OCI-LY1 (cell line): ENCODE data around the gene TEX10.

ENCODE experiments used
- H2AFZ ChIP-seq: fragments of 200-600 bp; sonication (generic), shearing (Covaris generic); 2 replicates; pipeline ENCODE4 v1.6.0; 2014; ENCODE audit warnings: antibody characterized with exemption, mild to moderate bottlenecking, low read length
- H3F3A ChIP-seq: fragments of 200-600 bp; sonication (generic), shearing (Covaris generic); 2 replicates; pipeline ENCODE4 v1.6.0; 2014; ENCODE audit warnings: mild to moderate bottlenecking, antibody characterized with exemption, low read length, moderate library complexity; ENCODE audit not compliant: insufficient read depth
- H3K27ac ChIP-seq: fragments of 200-600 bp; sonication (generic); 2 replicates; pipeline ENCODE4 v1.5.1; 2014; ENCODE audit warnings: low read length, mixed run types, mild to moderate bottlenecking, low read depth; ENCODE audit not compliant: poor library complexity, severe bottlenecking
- H3K27me3 ChIP-seq: fragments of 200-600 bp; sonication (generic); 2 replicates; pipeline ENCODE4 v1.6.0; 2014; ENCODE audit warnings: antibody characterized with exemption, mild to moderate bottlenecking, low read length, moderate library complexity; ENCODE audit not compliant: insufficient read depth
- H3K36me3 ChIP-seq: fragments of 200-600 bp; sonication (generic); 2 replicates; pipeline ENCODE4 v1.6.1; 2014; ENCODE audit warnings: mild to moderate bottlenecking, antibody characterized with exemption, low read length, moderate library complexity, mixed read lengths; ENCODE audit not compliant: insufficient read depth
- H3K4me1 ChIP-seq: fragments of 200-600 bp; sonication (generic); 2 replicates; pipeline ENCODE4 v1.5.1; 2014; ENCODE audit warnings: mild to moderate bottlenecking, low read length, moderate library complexity; ENCODE audit not compliant: insufficient read depth, severe bottlenecking
- H3K4me2 ChIP-seq: fragments of 200-600 bp; sonication (generic), shearing (Covaris generic); 2 replicates; pipeline ENCODE4 v1.6.1; 2014; ENCODE audit warnings: low read length
- H3K4me3 ChIP-seq: fragments of 200-600 bp; sonication (generic); 2 replicates; pipeline ENCODE4 v1.5.1; 2014; ENCODE audit warnings: low read length, low read depth, mild to moderate bottlenecking, mixed read lengths; ENCODE audit not compliant: poor library complexity, severe bottlenecking
- H3K79me2 ChIP-seq: fragments of 200-600 bp; shearing (Covaris generic); 2 replicates; pipeline ENCODE4 v1.6.1; 2016; ENCODE audit warnings: mixed run types, low read length, mixed read lengths; ENCODE audit not compliant: insufficient read depth
- H3K9ac ChIP-seq: fragments of 200-600 bp; sonication (generic), shearing (Covaris generic); 2 replicates; pipeline ENCODE4 v1.6.1; 2014; ENCODE audit warnings: mild to moderate bottlenecking, low read length, mixed read lengths
- H3K9me2 ChIP-seq: fragments of 200-600 bp; sonication (generic), shearing (Covaris generic); 2 replicates; pipeline ENCODE4 v1.6.1; 2014; ENCODE audit warnings: low read depth, mild to moderate bottlenecking, low read length, mixed read lengths
- H3K9me3 ChIP-seq: fragments of 200-600 bp; shearing (Covaris generic); 2 replicates; pipeline ENCODE4 v1.6.1; 2014; ENCODE audit warnings: low read length, mixed read lengths
- H4K20me1 ChIP-seq: fragments of 200-600 bp; sonication (generic), shearing (Covaris generic); 2 replicates; pipeline ENCODE4 v1.6.0; 2016; ENCODE audit warnings: mild to moderate bottlenecking, low read length; ENCODE audit not compliant: insufficient read depth
- CTCF ChIP-seq: fragments of 200-600 bp; sonication (generic), shearing (Covaris generic); IDR thresholded peaks from 2 replicates; pipeline ENCODE4 v1.5.1; 2017; ENCODE audit warnings: mild to moderate bottlenecking, antibody characterized with exemption, low read length, moderate library complexity, mixed read lengths
- EZH2 ChIP-seq: fragments of 200-600 bp; sonication (generic), shearing (Covaris generic); IDR thresholded peaks from 2 replicates; pipeline ENCODE4 v1.8.0; 2017; ENCODE audit warnings: borderline replicate concordance, mixed run types, mild to moderate bottlenecking, antibody characterized with exemption, low read length, moderate library complexity, mixed read lengths

TEX10 gene

GRCh38 chr9:100354121-100354800, 1.5 kb upstream of the TEX10 start:
- H3K9ac ChIP-seq = no peak overlapping the region
- 0 out of 2 replicates have a peak overlapping the region, but pooled peaks have one; percentile 92 for H3K4me2 ChIP-seq
- no peak for TF ChIP-seq EZH2
- TF ChIP-seq CTCF = no peak
- peaks cover 2% of the 10 kb centered on the region for H3K36me3 ChIP-seq
- H2AFZ ChIP-seq = no peak overlapping the region
- H3K9me2 ChIP-seq = no peaks in the 10 kb centered on the region
- peaks cover 14% of the 10 kb centered on the region for H3K9me3 ChIP-seq
- no peaks in the 10 kb centered on the region for H3F3A ChIP-seq
- H3K79me2 ChIP-seq = peaks cover 33% of the 10 kb centered on the region
- peaks cover 39% of the 10 kb centered on the region for H3K4me1 ChIP-seq
- no peaks in the 10 kb centered on the region for H4K20me1 ChIP-seq
- H3K27ac ChIP-seq = no peak overlapping the region
- no peak overlapping the region for H3K4me3 ChIP-seq
- no peaks in the 10 kb centered on the region for H3K27me3 ChIP-seq

DNA sequence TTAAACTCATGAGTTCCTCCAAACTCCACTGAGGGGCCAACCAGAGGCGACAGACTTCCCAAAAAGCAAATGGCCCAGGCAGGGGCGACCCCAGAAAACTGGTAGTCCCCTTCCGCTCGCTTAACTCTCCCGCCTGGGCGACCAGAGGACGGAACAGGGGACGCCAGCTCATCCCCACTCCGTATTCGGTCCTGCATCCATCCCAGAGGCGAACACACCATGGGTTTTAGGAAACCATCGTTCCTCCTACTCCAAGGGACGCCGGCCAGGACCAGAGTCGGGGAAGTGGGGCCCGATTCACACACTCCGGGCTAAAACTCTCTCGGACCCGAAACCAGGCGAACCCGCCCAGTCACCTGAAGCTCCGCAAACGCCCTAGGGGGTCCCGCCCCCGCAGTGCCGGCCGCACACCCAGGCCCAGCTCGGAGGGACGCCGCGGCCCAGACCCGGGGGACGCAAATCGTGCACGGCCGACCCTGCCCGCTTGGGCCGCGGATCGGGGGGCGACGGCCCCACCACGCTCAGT, 478 bp downstream of the TEX10 start:
- H3K4me1 ChIP-seq = peaks cover 43% of the 10 kb centered on the region
- H3F3A ChIP-seq = no peaks in the 10 kb centered on the region
- H3K27ac ChIP-seq = peak overlapping the region; percentile 28
- H3K79me2 ChIP-seq = peaks cover 53% of the 10 kb centered on the region
- peak overlapping the region; percentile 92 for H3K4me2 ChIP-seq
- H4K20me1 ChIP-seq = no peaks in the 10 kb centered on the region
- peak overlapping the region; percentile 96 for H3K4me3 ChIP-seq
- H3K9ac ChIP-seq = peak overlapping the region; percentile 94
- H3K36me3 ChIP-seq = peaks cover 16% of the 10 kb centered on the region
- TF ChIP-seq EZH2 (no peak), CTCF (no peak)
- no peak overlapping the region for H2AFZ ChIP-seq
- peaks cover 10% of the 10 kb centered on the region for H3K9me3 ChIP-seq
- no peaks in the 10 kb centered on the region for H3K27me3 ChIP-seq
- H3K9me2 ChIP-seq = no peaks in the 10 kb centered on the region

GRCh38 chr9:100351508-100351907, 1.2 kb downstream of the TEX10 start:
- Histone ChIP-seq H3K79me2 (peaks cover 60% of the 10 kb centered on the region), H3K4me3 (peak overlapping the region; percentile 96), H3K4me1 (peaks cover 43% of the 10 kb centered on the region), H3K36me3 (peaks cover 24% of the 10 kb centered on the region), H3K9ac (peak overlapping the region; percentile 94), H3K4me2 (peak overlapping the region; percentile 92), H3F3A (no peaks in the 10 kb centered on the region), H3K9me2 (no peaks in the 10 kb centered on the region), H3K27ac (peak overlapping the region; percentile 28), H2AFZ (no peak overlapping the region), H4K20me1 (no peaks in the 10 kb centered on the region), H3K27me3 (no peaks in the 10 kb centered on the region), H3K9me3 (peaks cover 10% of the 10 kb centered on the region)
- TF ChIP-seq CTCF (no peak), EZH2 (no peak)
